Gastroesophageal sphincter (tissue), 3 donors: ENCODE data around the gene CC2D1A.

Experiments
- EP300 ChIP-seq: sonication (generic); formaldehyde crosslinking; IDR thresholded peaks from one replicate; pipeline ENCODE4 v1.6.1; 2017; ENCODE audit warnings: antibody characterized with exemption, mild to moderate bottlenecking
- POLR2A ChIP-seq, 2 donors: fragments of 450-650 bp; IDR thresholded peaks; one replicate each; pipeline ENCODE4 v1.6.1; 2017; ENCODE audit warnings: antibody characterized with exemption in 2 of 2, mild to moderate bottlenecking in 2 of 2, moderate library complexity in 1 of 2
- POLR2AphosphoS5 ChIP-seq: sonication (generic); formaldehyde crosslinking; IDR thresholded peaks from one replicate; pipeline ENCODE4 v1.6.1; 2017; ENCODE audit warnings: antibody characterized with exemption
- TF ChIP-seq, protein P1 (sequence below), 4 experiments: fragments of 200-600 bp in 2 of 4; fragments of 450-650 bp in 2 of 4; sonication (generic) in 1 of 4; IDR thresholded peaks; one replicate each; pipeline ENCODE4 v1.5.1; 2017 to 2019; ENCODE audit warnings: antibody characterized with exemption in 4 of 4, mild to moderate bottlenecking in 2 of 4, moderate library complexity in 2 of 4

- TF ChIP-seq POLR2A (IDR thresholded peaks at IDR 0.05) (no peak), EP300 (no peak), POLR2AphosphoS5 (no peak)
- TF ChIP-seq, protein P1, sequence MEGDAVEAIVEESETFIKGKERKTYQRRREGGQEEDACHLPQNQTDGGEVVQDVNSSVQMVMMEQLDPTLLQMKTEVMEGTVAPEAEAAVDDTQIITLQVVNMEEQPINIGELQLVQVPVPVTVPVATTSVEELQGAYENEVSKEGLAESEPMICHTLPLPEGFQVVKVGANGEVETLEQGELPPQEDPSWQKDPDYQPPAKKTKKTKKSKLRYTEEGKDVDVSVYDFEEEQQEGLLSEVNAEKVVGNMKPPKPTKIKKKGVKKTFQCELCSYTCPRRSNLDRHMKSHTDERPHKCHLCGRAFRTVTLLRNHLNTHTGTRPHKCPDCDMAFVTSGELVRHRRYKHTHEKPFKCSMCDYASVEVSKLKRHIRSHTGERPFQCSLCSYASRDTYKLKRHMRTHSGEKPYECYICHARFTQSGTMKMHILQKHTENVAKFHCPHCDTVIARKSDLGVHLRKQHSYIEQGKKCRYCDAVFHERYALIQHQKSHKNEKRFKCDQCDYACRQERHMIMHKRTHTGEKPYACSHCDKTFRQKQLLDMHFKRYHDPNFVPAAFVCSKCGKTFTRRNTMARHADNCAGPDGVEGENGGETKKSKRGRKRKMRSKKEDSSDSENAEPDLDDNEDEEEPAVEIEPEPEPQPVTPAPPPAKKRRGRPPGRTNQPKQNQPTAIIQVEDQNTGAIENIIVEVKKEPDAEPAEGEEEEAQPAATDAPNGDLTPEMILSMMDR (IDR thresholded peaks at IDR 0.05), result no peak
Observed at GRCh38 chr19:13956365-13956744, 50.4 kb downstream of the CC2D1A start.
